SW 1271 (cell line): Measurements from ENCODE around the gene KIAA1191.
"Not testable (repeated sequence)": the region's sequence is repeated elsewhere in the genome, so short reads cannot be mapped to it uniquely, and the experiment has no call there.

Experiments
- DNase-seq, 2 experiments: peaks; one replicate each; lab custom pipeline; 2025; lab: John Stamatoyannopoulos, UW

KIAA1191 gene

DNA sequence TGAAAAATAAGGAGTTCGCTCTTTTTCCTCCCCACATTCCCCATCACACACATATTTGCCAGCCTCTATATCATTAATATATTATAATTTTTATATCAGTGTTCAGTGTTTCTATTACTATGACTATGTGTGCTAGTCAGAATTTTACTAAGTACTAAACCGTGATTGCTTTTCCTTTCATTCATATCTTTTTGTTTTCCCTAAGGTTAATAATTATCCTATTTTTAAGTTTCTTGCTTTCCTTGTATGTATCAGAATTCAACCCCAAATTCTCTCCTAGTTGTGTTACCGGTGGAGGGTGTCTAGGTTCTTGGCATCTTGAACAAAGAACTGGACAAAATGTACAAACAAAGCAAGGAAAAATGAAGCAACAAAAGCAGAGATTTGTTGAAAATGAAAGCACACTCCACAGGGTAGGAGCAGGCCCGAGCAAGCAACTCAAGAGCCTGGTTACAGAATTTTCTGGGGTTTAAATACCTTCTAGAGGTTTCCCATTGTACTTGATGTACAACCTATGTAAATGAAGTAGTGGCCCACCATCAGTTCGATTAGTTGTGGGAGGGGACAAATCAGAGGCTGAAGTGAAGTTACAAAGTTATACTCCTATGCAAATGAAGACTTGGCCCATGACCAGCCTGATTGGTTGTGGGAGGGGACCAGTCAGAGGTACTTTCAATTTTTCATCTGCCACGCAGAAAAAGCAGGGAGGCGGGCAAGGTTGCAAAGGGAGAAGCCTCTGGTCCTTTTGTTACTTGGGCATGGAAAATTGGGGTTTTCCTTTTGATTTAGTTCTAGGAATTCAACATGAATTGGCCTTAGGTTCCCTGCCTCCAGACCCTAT is 43.8 kb downstream of the KIAA1191 start:
- no peak for DNase-seq

DNA sequence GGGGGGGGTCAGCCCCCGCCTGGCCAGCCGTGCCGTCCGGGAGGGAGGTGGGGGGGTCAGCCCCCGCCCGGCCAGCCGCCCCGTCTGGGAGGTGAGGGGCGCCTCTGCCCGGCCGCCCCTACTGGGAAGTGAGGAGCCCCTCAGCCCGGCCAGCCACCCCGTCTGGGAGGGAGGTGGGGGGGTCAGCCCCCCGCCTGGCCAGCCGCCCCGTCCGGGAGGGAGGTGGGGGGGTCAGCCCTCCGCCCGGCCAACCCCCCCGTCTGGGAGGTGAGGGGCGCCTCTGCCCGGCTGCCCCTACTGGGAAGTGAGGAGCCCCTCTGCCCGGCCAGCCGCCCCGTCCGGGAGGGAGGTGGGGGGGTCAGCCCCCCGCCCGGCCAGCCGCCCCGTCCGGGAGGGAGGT is 56.2 kb downstream of the KIAA1191 start:
- not testable (repeated sequence) for DNase-seq
